ENCODE measurements around the gene PRSS8. TPM values are rescaled to one million over a fixed set of nuclear protein-coding genes. Genes with fewer than 3 reads are reported as not detected.
A peak's percentile ranks its signal among the peaks of the same experiment; 100 is the strongest.

PRSS8 gene
- total RNA-seq (not detected in 2 replicates), polyA plus RNA-seq (not detected in 2 replicates), polyA minus RNA-seq (ENCODE audit: low replicate concordance) (not detected in 2 replicates)
- polyA plus RNA-seq (2012): not detected in 2 replicates

DNA sequence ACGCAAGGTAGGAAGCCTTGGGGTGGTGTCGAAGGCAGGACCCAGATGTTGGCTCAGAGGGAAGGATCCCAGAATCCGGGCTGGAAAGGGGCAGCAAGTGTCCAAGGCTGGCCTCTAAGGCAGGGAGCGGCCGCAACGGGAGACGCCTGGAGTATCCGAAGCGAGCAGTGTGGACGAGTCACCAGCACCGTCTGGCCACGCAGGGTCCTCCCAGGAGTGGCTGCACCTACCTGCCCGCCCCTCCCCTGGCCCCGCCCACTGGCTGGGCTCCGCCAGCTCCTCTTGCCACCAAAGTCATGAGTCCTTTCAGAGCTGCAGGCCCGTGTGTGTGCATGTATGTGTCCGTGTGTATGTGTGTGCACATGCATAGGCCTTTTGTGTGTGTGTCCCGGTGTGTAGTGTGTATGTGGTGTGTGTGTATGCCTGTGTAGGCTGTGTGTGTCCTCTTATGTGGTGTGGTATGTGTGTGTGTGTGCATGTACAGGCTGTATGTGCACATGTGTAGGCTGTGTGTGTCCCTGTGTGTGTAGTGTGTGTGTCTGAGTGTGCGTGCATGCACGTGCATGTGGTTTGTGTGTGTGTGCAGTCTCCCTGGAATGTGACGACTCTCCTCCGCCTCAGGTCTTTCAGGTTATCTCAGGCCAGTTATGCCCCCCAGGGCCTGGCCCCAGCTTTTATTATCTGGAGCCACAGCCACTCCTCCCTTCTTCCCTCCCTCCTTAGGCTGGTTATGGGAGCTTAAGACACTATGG is at the start of gene PRSS8:
Gene PRSS8, minus strand, starts transcription at position 193 of the 752 bp plus-strand sequence. CDS start 229 bp downstream, outside the sequence.
- no peak for DNase-seq (ENCODE audit: low read depth in 2 of 2)
- no peaks in the 10 kb centered on the region for H3K79me2 ChIP-seq (ENCODE audit: control insufficient read depth, insufficient read depth, low read length)
- H3K9ac ChIP-seq (ENCODE audit: insufficient read depth, low read length): no peak within 1 kb of the TSS
- peaks cover 2% of the 10 kb centered on the region for H3K36me3 ChIP-seq (ENCODE audit: control insufficient read depth, insufficient read depth, low read length)
- H3K4me3 ChIP-seq (replicated peaks in 1 of 4; ENCODE audit: control extremely low read depth in 1 of 4, insufficient read depth in 1 of 4, low read depth in 3 of 4, low read length in 4 of 4): no peak within 1 kb of the TSS
- no peak within 1 kb of the TSS for H3K4me2 ChIP-seq (ENCODE audit: extremely low read depth, insufficient read depth, low read length)
- H3K9me3 ChIP-seq (ENCODE audit: control insufficient read depth, insufficient read depth, low read depth, low read length): no peaks in the 10 kb centered on the region
- H3K27me3 ChIP-seq (ENCODE audit: control insufficient read depth, insufficient read depth, low read length): no peaks in the 10 kb centered on the region
- no peaks in the 10 kb centered on the region for H4K20me1 ChIP-seq (ENCODE audit: control insufficient read depth, extremely low read depth, insufficient read depth, low read length)
- H3K4me1 ChIP-seq (ENCODE audit: control insufficient read depth, extremely low read depth, insufficient read depth, low read length): peaks cover 2% of the 10 kb centered on the region
- no peak within 1 kb of the TSS for H2AFZ ChIP-seq (ENCODE audit: low read length)
- TF ChIP-seq, protein P1, sequence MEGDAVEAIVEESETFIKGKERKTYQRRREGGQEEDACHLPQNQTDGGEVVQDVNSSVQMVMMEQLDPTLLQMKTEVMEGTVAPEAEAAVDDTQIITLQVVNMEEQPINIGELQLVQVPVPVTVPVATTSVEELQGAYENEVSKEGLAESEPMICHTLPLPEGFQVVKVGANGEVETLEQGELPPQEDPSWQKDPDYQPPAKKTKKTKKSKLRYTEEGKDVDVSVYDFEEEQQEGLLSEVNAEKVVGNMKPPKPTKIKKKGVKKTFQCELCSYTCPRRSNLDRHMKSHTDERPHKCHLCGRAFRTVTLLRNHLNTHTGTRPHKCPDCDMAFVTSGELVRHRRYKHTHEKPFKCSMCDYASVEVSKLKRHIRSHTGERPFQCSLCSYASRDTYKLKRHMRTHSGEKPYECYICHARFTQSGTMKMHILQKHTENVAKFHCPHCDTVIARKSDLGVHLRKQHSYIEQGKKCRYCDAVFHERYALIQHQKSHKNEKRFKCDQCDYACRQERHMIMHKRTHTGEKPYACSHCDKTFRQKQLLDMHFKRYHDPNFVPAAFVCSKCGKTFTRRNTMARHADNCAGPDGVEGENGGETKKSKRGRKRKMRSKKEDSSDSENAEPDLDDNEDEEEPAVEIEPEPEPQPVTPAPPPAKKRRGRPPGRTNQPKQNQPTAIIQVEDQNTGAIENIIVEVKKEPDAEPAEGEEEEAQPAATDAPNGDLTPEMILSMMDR (conservative IDR thresholded peaks at IDR 0.05 in 1 of 2, IDR thresholded peaks at IDR 0.05 in 1 of 2; ENCODE audit: low read depth in 1 of 2, low read length in 2 of 2): no peak
- TF ChIP-seq EZH2 (IDR thresholded peaks at IDR 0.05; ENCODE audit: low read length, missing control alignments): no peak
- H3K27ac ChIP-seq (ENCODE audit: insufficient read depth, low read length): no peak within 1 kb of the TSS

DNA sequence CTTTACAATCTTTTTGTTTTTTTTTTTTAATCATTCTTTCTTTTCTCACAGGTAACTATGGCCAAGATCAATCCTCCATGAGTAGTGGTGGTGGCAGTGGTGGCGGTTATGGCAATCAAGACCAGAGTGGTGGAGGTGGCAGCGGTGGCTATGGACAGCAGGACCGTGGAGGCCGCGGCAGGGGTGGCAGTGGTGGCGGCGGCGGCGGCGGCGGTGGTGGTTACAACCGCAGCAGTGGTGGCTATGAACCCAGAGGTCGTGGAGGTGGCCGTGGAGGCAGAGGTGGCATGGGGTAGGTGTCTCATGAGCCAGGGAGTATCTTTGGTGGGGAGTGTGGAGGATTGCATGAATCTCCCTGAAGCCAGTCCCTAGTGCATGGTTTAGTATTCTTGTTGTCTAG is 49.4 kb upstream of the PRSS8 start:
- no peak overlapping the region for H3K27ac ChIP-seq (ENCODE audit: insufficient read depth, low read length)
- no peak overlapping the region for H3K4me2 ChIP-seq (ENCODE audit: extremely low read depth, insufficient read depth, low read length)
- H3K4me1 ChIP-seq (ENCODE audit: control insufficient read depth, extremely low read depth, insufficient read depth, low read length): peaks cover 7% of the 10 kb centered on the region
- no peak for DNase-seq (ENCODE audit: low read depth in 2 of 2)
- H3K9me3 ChIP-seq (ENCODE audit: control insufficient read depth, insufficient read depth, low read depth, low read length): no peaks in the 10 kb centered on the region
- no peaks in the 10 kb centered on the region for H3K27me3 ChIP-seq (ENCODE audit: control insufficient read depth, insufficient read depth, low read length)
- H3K36me3 ChIP-seq (ENCODE audit: control insufficient read depth, insufficient read depth, low read length): peaks cover 48% of the 10 kb centered on the region
- no peak overlapping the region for H3K9ac ChIP-seq (ENCODE audit: insufficient read depth, low read length)
- peaks cover 95% of the 10 kb centered on the region for H3K79me2 ChIP-seq (ENCODE audit: control insufficient read depth, insufficient read depth, low read length)
- TF ChIP-seq EZH2 (IDR thresholded peaks at IDR 0.05; ENCODE audit: low read length, missing control alignments): no peak
- TF ChIP-seq, protein P1 (conservative IDR thresholded peaks at IDR 0.05 in 1 of 2, IDR thresholded peaks at IDR 0.05 in 1 of 2; ENCODE audit: low read depth in 1 of 2, low read length in 2 of 2): no peak
- no peak overlapping the region for H3K4me3 ChIP-seq (replicated peaks in 1 of 4; ENCODE audit: control extremely low read depth in 1 of 4, insufficient read depth in 1 of 4, low read depth in 3 of 4, low read length in 4 of 4)
- peaks cover 6% of the 10 kb centered on the region for H4K20me1 ChIP-seq (ENCODE audit: control insufficient read depth, extremely low read depth, insufficient read depth, low read length)
- no peak overlapping the region for H2AFZ ChIP-seq (ENCODE audit: low read length)

DNA sequence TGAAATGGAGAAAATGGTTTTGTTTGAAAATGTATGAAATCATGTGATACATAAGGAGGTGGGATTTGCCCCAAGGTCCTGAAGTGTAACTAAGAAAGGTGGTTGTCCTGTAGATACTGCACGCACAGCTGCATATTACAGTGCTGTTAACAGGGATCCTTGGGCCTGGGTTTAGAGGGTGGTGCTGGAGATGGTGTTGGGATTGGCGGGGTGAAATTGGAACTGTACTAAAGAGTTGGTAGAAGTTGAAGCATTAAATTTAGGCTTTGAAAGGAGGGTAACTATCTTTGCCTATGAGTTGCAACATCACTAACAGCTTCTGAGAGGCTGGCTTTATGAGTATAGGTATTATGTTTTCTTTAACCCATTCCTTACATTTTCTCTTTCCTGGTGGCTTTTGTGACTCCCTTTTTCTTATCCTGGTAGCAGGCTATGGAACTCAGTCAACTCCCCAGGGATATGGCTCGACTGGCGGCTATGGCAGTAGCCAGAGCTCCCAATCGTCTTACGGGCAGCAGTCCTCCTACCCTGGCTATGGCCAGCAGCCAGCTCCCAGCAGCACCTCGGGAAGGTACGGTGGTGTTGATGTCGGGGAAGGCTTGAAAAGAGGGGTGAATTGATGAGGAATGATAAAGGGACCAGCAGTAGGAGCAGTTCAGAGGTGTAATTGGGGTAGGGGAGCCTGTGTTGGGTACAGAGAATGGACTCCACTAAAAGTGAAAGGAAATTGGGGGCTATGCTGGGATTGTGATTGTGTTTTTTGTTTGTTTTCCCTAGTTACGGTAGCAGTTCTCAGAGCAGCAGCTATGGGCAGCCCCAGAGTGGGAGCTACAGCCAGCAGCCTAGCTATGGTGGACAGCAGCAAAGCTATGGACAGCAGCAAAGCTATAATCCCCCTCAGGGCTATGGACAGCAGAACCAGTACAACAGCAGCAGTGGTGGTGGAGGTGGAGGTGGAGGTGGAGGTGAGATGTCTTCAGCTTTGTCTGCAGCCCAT is 48.2 kb upstream of the PRSS8 start:
- H3K4me1 ChIP-seq (ENCODE audit: control insufficient read depth, extremely low read depth, insufficient read depth, low read length): peaks cover 10% of the 10 kb centered on the region
- peak overlapping the region; percentile 17 to 99 (median 46) for H3K4me3 ChIP-seq (replicated peaks in 1 of 4; ENCODE audit: control extremely low read depth in 1 of 4, insufficient read depth in 1 of 4, low read depth in 3 of 4, low read length in 4 of 4)
- H4K20me1 ChIP-seq (ENCODE audit: control insufficient read depth, extremely low read depth, insufficient read depth, low read length): peaks cover 6% of the 10 kb centered on the region
- peaks cover 41% of the 10 kb centered on the region for H3K36me3 ChIP-seq (ENCODE audit: control insufficient read depth, insufficient read depth, low read length)
- H3K27ac ChIP-seq (ENCODE audit: insufficient read depth, low read length): no peak overlapping the region
- no peaks in the 10 kb centered on the region for H3K9me3 ChIP-seq (ENCODE audit: control insufficient read depth, insufficient read depth, low read depth, low read length)
- H3K27me3 ChIP-seq (ENCODE audit: control insufficient read depth, insufficient read depth, low read length): no peaks in the 10 kb centered on the region
- H2AFZ ChIP-seq (ENCODE audit: low read length): no peak overlapping the region
- H3K79me2 ChIP-seq (ENCODE audit: control insufficient read depth, insufficient read depth, low read length): peaks cover 85% of the 10 kb centered on the region
- no peak for DNase-seq (ENCODE audit: low read depth in 2 of 2)
- peak overlapping the region; percentile 93 for H3K4me2 ChIP-seq (ENCODE audit: extremely low read depth, insufficient read depth, low read length)
- H3K9ac ChIP-seq (ENCODE audit: insufficient read depth, low read length): peak overlapping the region; percentile 1
- TF ChIP-seq, protein P1 (conservative IDR thresholded peaks at IDR 0.05 in 1 of 2, IDR thresholded peaks at IDR 0.05 in 1 of 2; ENCODE audit: low read depth in 1 of 2, low read length in 2 of 2): no peak
- no peak for TF ChIP-seq EZH2 (IDR thresholded peaks at IDR 0.05; ENCODE audit: low read length, missing control alignments)

Data from fibroblast of lung (primary cell).